ENCODE results near the gene ATG5.

The ATG5 gene

DNA sequence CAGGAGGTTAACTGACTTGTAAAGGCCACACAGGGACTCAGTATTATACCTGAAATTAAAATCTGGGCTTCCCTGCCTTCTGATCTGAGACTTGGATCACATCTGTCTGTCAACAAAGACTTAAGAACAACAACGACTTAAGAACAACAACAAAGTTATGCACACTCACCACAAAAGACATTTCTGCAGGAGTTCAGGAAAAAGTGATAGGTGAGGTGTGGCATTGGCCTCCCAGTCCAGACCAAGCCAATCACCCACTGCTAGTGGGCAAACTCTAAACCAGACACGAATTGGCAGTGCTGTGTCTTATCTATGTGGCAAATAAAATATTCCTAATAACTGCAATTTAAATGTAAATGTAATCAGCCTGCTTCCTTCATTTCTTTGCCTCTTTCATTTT lies 178.1 kb downstream of the ATG5 start:
- TF ChIP-seq CTCF (IDR thresholded peaks at IDR 0.05; ENCODE audit: insufficient read depth, missing control alignments), result no peak
- DNase-seq (ENCODE audit: insufficient read length, low spot score), result no peak
- FAIRE-seq, result no peak

DNA sequence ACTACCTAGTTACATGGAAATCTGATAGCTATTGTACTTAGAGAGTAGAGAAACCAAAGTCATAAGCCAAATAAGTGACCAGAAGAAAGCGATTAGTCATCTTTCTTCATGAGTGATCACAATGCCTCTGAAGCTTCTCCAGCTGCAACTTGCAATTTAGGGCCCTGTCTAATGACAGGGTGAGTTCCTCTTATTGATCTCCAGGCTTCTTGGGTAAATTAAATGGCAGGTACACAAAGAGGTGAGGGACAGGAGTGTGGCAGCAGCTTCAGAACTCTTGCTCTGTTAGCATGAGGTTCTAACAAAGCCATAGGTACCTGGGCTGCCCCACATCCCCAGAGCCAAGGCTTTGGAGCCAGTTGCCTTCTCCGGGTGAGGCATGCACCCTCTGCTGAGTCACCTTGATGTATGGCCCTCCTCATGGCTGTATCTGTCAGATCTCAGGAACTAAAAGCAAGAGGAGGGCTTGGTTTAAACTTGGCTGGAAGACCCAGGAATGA lies 178.7 kb downstream of the ATG5 start:
- DNase-seq (ENCODE audit: insufficient read length, low spot score), result no peak
- FAIRE-seq, result no peak
- no peak for TF ChIP-seq CTCF (IDR thresholded peaks at IDR 0.05; ENCODE audit: insufficient read depth, missing control alignments)

DNA sequence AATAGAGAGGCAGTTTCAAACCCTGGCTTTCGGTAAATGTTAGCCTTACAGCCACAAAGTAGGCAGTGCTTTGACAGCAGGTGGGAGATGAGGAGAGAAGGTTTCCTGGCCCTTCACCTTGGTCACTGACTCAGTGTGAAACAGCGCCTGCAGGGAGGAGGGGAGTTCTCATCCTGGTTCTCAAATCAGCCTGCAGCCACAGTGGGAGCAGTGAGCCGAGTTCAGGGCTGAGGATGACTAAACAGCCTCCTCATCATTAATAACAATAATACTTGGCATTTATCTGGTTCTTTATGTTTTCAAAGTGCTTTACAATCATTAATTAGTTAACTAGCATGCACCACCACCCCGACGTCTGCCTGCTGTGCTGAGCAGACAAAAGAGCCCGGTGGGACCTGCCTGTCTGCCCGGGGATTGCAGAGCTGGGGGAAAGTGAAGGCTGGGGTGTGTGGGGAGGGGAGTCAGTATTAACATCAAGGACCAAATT lies 179.8 kb downstream of the ATG5 start:
- FAIRE-seq (no peak), DNase-seq (ENCODE audit: insufficient read length, low spot score) (no peak)
- no peak for TF ChIP-seq CTCF (IDR thresholded peaks at IDR 0.05; ENCODE audit: insufficient read depth, missing control alignments)

- DNase-seq (ENCODE audit: insufficient read length, low spot score) (no peak), FAIRE-seq (no peak)
- TF ChIP-seq CTCF (IDR thresholded peaks at IDR 0.05; ENCODE audit: insufficient read depth, missing control alignments), result no peak
These were observed 180.4 kb downstream of the ATG5 start for GRCh38 chr6:106145144-106145543.

GRCh38 chr6:106143665-106144064 lies 181.9 kb downstream of the ATG5 start:
- DNase-seq (ENCODE audit: insufficient read length, low spot score) (no peak), FAIRE-seq (no peak)
- no peak for TF ChIP-seq CTCF (IDR thresholded peaks at IDR 0.05; ENCODE audit: insufficient read depth, missing control alignments)

GRCh38 chr6:106142876-106143431 lies 182.6 kb downstream of the ATG5 start:
- TF ChIP-seq CTCF (IDR thresholded peaks at IDR 0.05; ENCODE audit: insufficient read depth, missing control alignments), result no peak
- FAIRE-seq (no peak), DNase-seq (ENCODE audit: insufficient read length, low spot score) (no peak)

GRCh38 chr6:106141441-106142237 lies 183.9 kb downstream of the ATG5 start:
- TF ChIP-seq CTCF (IDR thresholded peaks at IDR 0.05; ENCODE audit: insufficient read depth, missing control alignments), result no peak
- DNase-seq (ENCODE audit: insufficient read length, low spot score) (no peak), FAIRE-seq (no peak)

All from D721Med (cell line).